Colonic mucosa (tissue), 4 donors: ENCODE measurements around the gene LAD1. TPM values are rescaled to one million over a fixed set of nuclear protein-coding genes. Genes with fewer than 3 reads are reported as not detected.

Experiments
- DNase-seq: peaks from one replicate; pipeline ENCODE4 v3.0.0-alpha.2; 2020
- H3K27ac ChIP-seq: fragments of 200-600 bp; one replicate; pipeline ENCODE4 v1.8.0; 2021
- H3K27me3 ChIP-seq: fragments of 200-600 bp; one replicate; pipeline ENCODE4 v1.8.0; 2021
- H3K36me3 ChIP-seq: fragments of 200-600 bp; one replicate; pipeline ENCODE4 v1.8.0; 2021
- H3K4me1 ChIP-seq: fragments of 200-600 bp; one replicate; pipeline ENCODE4 v1.8.0; 2021; ENCODE audit warnings: mild to moderate bottlenecking
- H3K4me3 ChIP-seq: fragments of 200-600 bp; one replicate; pipeline ENCODE4 v1.8.0; 2021
- H3K9ac ChIP-seq, 2 donors: one replicate each; pipeline ENCODE4 v1.7.0; 2013; ENCODE audit warnings: control low read depth in 2 of 2, low read depth in 2 of 2, low read length in 2 of 2
- H3K9me3 ChIP-seq: fragments of 200-600 bp; one replicate; pipeline ENCODE4 v1.8.0; 2021
- intact Hi-C: fragments of 100-400 bp; cut with DNase I; formaldehyde crosslinking; loops from one replicate; pipeline ENCODE4 v1.14.1; 2022
- total RNA-seq, 2 donors: library from RNA; stranded (reverse); fragmentation: NEBNext Ultra II Directional in 1 of 2; extraction: Animal tissue kit (Norgen Biotek cat#: 25700) in 1 of 2; gene quantifications; one replicate each; pipeline ENCODE4 v1.2.1, GENCODE V29; 2021
- TF ChIP-seq, protein P1 (sequence below): fragments of 200-600 bp; IDR thresholded peaks from one replicate; pipeline ENCODE4 v1.8.0; 2022; ENCODE audit warnings: antibody characterized with exemption, mild to moderate bottlenecking
- donor health status: healthy.
- donor health status: DM: no; HTN: no; CAD: no.
- donor health status: DM: no; HTN: no; CAD: no.

LAD1 gene
- total RNA-seq, 2 donors from 2014 or later: 160 to 280 TPM

DNA sequence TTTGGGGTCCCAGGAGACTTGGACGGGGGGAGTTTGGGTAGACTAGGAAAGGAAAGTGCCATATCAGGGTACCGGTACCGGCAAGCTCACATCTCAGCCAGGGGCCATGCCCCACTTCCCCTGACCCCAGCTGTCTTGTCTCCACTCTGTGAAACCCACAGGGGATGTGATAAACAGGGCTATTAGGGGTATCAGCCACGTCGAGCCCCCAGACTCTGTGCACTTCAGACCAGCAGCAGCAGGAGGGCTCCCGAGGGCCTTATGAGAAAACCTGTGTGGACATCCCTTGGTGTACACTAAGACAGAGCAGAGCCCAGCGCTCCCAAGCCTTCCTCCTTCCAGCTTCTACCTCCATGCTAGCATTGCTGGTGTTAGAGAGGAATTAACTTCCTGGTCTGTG lies 68.0 kb downstream of the LAD1 start:
- DNase-seq: no peak
- TF ChIP-seq, protein P1, sequence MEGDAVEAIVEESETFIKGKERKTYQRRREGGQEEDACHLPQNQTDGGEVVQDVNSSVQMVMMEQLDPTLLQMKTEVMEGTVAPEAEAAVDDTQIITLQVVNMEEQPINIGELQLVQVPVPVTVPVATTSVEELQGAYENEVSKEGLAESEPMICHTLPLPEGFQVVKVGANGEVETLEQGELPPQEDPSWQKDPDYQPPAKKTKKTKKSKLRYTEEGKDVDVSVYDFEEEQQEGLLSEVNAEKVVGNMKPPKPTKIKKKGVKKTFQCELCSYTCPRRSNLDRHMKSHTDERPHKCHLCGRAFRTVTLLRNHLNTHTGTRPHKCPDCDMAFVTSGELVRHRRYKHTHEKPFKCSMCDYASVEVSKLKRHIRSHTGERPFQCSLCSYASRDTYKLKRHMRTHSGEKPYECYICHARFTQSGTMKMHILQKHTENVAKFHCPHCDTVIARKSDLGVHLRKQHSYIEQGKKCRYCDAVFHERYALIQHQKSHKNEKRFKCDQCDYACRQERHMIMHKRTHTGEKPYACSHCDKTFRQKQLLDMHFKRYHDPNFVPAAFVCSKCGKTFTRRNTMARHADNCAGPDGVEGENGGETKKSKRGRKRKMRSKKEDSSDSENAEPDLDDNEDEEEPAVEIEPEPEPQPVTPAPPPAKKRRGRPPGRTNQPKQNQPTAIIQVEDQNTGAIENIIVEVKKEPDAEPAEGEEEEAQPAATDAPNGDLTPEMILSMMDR: no peak
- no peak overlapping the region for H3K27ac ChIP-seq

More for the DNA sequence above, 68.0 kb downstream of the LAD1 start:
- intact Hi-C loops: no loop called here
- H3K4me1 ChIP-seq: no peaks in the 10 kb centered on the region
- no peak overlapping the region for H3K9ac ChIP-seq
- no peaks in the 10 kb centered on the region for H3K36me3 ChIP-seq
- no peaks in the 10 kb centered on the region for H3K9me3 ChIP-seq
- no peak overlapping the region for H3K4me3 ChIP-seq
- no peaks in the 10 kb centered on the region for H3K27me3 ChIP-seq

Other genes with a start within 250 kb of the LAD1 start
- 10 to 100 TPM; 35.4 to 38.2 TPM for gene TMEM9, start 244.8 kb downstream of the LAD1 start, total RNA-seq
- under 1 TPM; 0.12 to 0.16 TPM for gene IGFN1, start 208.5 kb downstream of the LAD1 start, total RNA-seq
- under 1 TPM; 0.54 to 0.74 TPM for gene PKP1, start 115.8 kb downstream of the LAD1 start, total RNA-seq
- 1 to 10 TPM; 2.4 to 4.2 TPM for gene TNNT2, start 21.6 kb downstream of the LAD1 start, total RNA-seq
- not detected for gene TNNI1, start 22.4 kb upstream of the LAD1 start, total RNA-seq
- gene PHLDA3, start 69.9 kb upstream of the LAD1 start, total RNA-seq: 10 to 100 TPM; 13.1 to 21.2 TPM
- 100 to 1,000 TPM; 186 to 376 TPM for gene CSRP1, start 107.8 kb upstream of the LAD1 start, total RNA-seq
- 10 to 100 TPM; 17.9 to 24.1 TPM for gene NAV1, start 139.8 kb upstream of the LAD1 start, total RNA-seq